GM18870 (cell line): ENCODE measurements around the gene CORO7.

Source experiments
- ATAC-seq: cut with Tn5 transposase; IDR thresholded peaks from one replicate; pipeline ENCODE4 v1.9.1; 2021; ENCODE audit warnings: moderate library complexity; ENCODE audit not compliant: unreplicated experiment

The CORO7 gene

DNA sequence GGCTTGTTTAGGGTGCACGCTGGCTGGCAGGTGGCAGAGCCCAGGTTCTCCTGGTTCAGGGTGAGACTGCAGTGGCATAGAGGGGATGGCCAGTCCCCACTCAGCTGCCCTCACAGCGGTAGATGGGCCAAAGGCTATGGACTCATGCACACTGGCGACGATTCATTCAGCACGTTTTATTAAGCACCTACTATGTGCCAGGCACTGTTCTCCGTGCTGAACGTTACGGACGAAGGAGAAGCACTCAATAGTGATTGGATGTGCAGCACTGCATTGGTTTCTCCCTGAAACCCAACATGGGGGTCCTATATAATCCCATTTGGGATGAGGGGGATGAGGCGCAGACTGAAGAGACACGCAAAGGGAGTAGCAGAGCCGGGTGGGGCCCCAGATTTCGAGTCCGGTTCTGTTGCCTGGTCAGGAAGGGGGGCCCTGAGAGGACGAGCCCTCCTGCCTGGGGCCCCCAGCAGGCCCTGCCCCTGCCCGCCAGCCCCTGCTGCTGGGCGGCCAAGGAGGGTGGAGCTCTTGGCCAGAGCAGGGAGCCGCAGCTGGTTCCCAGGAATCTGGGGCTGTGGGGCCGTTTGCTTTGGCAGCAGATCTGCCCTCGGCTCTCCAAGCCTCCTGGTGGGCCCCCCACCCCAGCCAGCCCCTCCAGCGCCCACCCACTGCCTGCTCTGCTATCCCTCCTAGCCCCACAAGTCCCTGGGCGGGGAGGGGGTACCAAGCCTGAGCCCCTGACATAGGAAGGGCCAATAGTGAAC is 91.7 kb downstream of the CORO7 start:
- no peak for ATAC-seq

DNA sequence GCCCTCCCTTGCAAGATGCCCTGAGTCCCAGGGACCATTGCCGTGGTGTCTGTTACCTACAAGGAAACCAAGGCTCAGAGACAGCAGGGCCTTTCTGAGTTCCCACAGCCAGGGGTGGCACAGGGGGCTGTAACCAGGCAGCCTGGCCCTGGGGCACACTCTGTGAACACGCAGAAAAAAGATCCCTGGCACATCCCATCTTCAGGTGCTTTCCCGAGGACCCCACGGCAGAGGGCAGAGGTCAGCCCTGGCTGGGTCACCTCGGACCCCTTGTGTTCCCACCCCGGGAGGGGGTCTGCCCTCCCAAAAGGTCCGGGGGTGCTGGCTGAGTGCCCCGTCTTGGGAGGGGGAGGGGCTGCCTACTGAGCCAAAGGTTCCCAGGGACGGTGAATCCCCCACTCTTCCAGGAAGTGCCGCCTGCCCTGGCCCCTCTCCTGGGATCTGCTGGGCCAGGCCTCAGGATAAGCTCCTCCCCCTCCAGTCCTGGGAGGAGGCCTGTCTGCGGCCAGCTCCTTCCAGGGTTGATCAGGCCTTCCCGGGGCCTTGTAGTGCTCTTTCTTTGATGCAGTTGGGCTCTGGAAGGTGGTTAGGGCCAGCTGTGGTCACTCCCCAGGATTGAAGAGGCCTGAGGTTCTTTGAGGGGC is 92.4 kb downstream of the CORO7 start:
- no peak for ATAC-seq

GRCh38 chr16:4323071-4323844 is 93.1 kb downstream of the CORO7 start:
- ATAC-seq: no peak

DNA sequence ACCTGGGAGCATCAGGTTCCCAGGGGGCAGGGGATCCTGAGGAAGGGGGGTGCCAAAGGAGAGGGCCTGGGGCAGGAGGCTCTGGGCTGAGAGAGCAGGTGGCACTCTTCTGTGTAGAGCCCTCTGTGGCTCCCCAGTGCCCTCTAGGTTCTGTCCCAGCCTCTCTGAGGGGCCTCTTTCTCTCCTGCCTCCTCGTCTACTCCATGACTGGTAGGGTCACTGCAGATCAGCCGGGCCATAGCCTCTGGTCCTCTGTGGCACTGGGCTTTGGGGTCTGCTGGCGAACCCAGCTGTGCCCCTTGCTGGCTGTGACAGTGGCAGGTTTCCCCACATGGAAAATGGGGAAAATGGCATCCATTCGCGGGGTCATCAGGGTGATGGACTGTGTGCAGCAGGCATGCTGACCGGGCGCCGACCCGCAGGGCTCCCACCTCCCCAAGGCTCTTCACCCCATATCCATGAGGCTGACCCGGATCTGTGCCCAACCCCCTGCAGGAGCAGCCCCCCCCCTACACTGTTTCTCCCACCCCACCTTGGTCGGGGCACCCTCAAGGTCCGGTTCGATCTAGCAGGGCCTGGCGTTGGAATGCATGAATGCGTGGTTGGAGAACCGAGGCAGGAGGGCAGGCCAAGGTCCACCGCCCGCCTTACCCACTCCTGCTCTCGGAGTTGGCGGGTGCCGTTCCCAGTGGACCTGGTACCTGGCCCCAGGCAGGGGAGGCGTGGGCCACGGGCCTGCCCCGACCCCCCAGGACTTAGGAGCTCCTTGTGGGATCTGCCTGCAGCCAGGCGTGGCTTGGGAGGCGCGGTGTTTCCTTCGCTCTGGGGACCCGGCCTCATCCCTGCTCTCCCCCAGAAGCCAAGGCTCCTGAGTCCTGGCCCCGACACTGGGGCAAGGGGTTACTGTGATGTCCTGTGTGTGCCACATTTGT is 94.0 kb downstream of the CORO7 start:
- no peak for ATAC-seq

GRCh38 chr16:4321286-4322120 is 94.9 kb downstream of the CORO7 start:
- ATAC-seq: no peak

DNA sequence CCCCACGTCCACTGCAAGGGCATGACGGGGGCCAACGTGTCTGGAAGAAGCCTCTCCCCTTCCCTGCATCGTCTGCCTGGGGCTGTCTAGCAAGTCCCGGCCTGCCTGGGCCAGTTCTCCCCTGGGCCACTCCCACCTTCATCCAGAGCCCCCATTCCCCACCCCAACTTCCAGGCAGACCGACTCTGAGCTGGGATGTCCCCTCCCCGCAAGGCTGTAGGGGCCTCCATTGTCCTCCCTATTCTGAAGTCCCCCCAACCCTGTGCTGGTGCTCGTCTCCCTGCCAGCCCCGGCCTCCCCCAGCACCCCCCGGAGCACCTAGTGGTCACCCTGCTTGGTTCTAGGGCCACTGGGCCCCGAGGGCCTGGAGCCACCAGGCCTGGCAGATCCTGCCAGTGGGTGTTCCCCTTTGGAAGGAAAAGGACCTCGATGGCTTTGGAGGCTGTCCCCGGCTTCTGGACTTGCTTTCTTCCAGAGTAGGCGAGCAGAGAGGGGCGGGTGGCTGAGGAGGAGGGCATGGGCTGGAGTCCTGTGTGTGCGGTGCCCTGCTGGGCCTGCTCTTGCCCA is 95.7 kb downstream of the CORO7 start:
- no peak for ATAC-seq

GRCh38 chr16:4319454-4320421 is 96.7 kb downstream of the CORO7 start:
- ATAC-seq: no peak

- ATAC-seq: no peak
These were observed 97.4 kb downstream of the CORO7 start for GRCh38 chr16:4318967-4319366.

DNA sequence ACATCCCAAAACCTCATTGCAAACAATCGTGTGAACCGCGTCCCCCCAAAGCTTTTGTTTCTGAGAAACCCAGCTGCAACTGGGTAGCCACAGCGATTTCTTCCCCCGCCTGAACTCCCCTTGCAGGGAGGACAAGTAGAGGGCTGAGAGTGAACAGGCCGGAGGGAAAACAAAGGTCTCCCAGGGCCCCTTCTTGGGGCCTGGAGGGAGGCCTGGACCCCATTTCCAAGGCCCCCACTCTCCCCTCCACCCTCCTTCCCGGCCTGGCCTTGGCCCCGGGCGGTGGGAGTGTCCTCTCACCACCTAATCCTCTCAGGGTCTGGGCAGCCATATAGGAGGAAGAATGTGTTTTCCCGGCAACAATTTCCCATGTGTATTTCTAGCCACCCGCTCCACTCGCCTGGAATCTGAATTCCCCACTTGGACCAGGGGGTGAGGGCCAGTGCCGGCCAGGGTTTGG is 97.9 kb downstream of the CORO7 start:
- no peak for ATAC-seq

DNA sequence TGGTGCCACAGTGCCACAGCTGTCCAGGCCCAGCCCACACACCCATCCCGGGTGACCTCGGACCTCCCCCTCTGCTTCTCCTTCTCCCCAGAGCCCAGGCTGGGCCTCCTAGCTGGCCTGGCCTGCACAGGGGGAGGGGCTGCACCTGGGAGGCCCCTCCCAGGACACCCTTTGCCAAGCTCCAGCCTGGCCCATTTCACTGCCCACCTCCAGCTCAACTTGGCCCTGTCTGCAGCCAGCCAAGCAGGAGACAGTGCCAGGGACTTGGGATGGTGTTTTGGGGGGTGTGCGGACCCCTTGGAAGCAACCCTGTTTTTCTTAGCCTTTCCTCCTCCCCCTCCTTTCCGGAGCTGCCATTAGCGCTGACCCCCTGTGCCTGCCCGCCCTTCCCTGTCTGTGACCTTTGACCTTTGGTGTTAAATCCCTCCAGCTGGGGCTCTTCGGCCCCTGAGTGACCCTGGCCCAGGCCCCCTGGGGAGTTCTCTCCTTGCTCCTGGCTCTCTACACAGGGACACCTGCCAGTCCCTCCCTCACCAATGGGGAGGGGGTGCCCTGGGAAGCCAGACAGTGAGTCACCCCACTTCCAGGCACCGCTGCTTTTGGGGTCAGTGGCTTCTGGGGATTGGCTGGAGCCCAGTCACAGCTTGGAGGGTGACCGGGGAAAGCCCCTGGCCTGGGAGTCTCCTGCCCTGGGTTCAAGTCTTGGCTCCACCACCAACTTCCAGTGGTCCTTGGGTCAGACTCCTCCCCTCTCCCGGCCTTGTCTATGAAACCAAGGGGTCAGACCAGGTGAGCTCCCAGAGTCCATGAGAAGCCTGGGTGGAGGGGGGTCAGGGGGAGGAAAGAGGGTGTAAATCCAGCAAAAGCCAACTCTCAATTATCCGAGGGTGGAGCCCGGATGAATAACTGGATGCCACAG is 98.6 kb downstream of the CORO7 start:
- ATAC-seq: no peak

GRCh38 chr16:4316864-4317531 is 99.4 kb downstream of the CORO7 start:
- no peak for ATAC-seq

DNA sequence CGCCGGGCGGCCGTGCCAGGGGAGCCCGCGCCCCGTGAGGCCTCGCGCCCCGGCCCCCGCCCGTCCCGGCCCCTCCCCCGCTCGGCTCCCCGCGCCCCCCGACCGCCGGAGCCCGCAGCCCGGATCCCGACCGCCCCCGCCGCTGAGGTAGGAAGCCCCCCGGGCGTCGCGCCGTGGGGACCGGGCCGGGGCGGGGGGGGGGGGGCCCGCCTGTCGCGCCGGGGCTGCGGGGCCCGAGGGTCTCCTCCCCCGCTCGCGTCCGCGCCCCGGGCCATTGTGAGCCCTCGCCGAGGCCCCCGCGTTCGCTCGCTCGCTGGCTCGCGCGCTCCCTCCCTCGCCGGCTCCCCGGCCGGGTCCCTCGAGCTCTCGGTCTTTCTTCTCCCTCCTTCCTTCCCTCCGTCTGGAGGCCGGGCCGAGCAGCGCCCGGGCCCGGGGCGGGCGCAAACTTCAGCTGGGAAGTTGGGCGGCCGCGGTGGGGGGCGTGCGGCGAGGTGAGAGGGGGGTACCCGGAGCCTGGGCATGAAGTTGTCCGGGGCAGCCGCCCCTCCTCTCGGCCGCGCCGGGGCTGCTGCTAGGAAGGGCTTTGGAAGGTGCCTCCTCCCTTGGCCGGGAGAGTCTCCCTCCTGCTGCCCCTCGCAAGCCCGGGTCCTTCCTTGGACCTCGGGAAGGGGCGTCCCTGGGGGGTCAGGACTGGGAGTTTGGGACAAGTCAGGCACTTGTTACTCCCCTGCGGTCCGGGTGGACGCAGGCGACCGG is 100.1 kb downstream of the CORO7 start:
- ATAC-seq: no peak

DNA sequence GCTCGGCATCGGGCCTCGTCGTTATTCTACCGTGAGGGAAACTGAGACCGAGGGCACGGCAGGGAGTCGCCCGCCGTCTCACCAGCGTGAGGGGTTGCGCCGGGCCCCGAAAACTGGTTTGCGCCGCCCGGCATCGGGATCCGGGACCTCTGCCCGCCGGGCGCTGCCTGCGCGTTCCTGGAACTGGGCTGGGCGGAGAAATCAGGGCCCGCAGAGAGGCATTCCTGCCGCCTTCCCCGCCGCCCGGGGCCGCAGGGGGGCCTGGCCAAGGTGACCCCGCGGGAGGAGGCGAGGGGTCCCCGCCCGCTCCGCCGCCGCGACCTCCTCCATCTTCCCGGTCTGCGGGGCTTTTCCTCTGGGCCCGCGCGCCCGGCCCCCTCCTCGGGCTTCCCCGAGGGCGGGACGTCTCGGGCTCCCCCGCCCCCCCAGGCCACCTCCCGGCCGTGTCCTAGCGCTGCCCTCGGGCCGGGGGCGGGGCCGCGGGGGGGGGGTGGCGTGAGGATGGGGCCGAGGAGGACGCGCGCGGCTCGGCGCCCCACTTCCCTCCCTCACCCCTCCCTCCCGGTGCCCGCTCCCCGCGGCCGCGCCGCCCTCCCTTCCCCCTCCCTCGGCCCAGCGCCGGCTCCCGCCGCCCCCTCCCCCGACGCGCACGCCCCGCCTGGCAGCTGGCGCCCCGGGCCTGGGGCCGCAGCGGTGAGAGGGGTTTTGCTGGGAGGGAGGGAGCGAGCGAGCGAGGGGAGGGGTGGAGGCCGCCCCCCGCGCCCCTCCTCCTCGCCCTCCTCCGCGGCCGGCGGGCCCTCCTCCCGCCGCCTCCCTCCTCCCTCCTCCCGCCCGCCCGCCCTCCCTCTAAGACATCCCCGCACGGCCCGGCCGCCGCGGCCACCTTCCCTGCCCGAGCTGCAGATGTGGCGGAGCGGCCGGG is 100.9 kb downstream of the CORO7 start, which contains the start of gene GLIS2:
Gene GLIS2, plus strand, starts transcription at position 882 of the 922 bp plus-strand sequence. CDS start 16,214 bp downstream, outside the sequence.
- no peak for ATAC-seq

GRCh38 chr16:4314532-4315185 is 101.7 kb downstream of the CORO7 start:
- ATAC-seq: no peak
